Bronchial epithelial cell (primary cell): ENCODE measurements around the gene KLK13. TPM values are rescaled to one million over a fixed set of nuclear protein-coding genes. Genes with fewer than 3 reads are reported as not detected.

Experiments used
- DNase-seq: peaks from one replicate; pipeline ENCODE4 v3.0.0-alpha.2; 2010; ENCODE audit warnings: low read depth
- FAIRE-seq: peaks from 2 replicates; lab custom pipeline; 2011; peaks lifted over from hg19 to GRCh38; lab: Jason Lieb, UNC
- H3K27me3 ChIP-seq: 2 replicates; pipeline ENCODE4 v1.5.1; 2011; ENCODE audit warnings: low read length; ENCODE audit not compliant: control insufficient read depth, insufficient read depth
- H3K36me3 ChIP-seq: 2 replicates; pipeline ENCODE4 v1.5.1; 2011; ENCODE audit warnings: low read length; ENCODE audit not compliant: control insufficient read depth, insufficient read depth
- H3K4me3 ChIP-seq: 2 replicates; pipeline ENCODE4 v1.5.1; 2011; ENCODE audit warnings: mild to moderate bottlenecking, low read depth, low read length, control low read depth
- total RNA-seq: library from RNA; depleted of rRNA; stranded (reverse); fragments of >200 nt; gene quantifications from 2 replicates; pipeline ENCODE4 v1.2.1, GENCODE V29; 2014
- TF ChIP-seq, protein P1 (sequence below): IDR thresholded peaks from 2 replicates; pipeline ENCODE4 v1.5.1; 2011; ENCODE audit warnings: mild to moderate bottlenecking, moderate library complexity, low read length, control low read depth, inconsistent platforms; ENCODE audit not compliant: insufficient read depth, severe bottlenecking

KLK13 gene
- total RNA-seq, 1 donor from 2014 or later: 0.26 TPM

DNA sequence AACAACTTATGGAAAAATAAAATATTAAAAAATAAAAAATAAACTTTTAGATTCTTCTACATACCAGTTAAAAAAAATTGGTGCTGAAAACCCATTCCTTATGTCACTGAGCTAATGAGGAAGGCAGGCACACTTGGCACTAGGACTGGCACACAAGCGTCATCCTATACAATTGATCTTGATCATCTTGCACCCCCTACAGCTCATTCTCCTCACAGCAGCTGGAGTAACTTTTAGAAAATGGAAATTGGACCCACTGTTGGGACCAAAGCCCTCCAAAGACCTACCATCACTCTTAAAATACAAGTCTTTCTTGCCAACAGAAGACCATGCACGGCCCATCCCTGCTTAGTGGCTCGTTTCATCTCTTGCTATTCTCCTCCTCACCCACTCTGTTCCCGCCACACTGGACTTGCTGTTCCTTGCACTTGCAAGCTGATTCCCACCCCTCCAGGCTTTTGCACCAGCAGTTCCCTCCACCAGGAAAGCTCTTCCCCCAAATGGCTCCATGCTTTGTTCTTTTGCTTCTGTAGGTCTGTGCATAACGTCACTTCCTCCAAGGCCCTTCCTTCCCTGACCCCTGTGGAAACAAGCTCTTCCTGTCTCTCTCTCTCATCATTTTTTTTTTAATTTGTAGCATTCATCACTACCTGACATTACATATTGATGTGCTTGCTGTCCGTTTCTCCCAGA is 31.7 kb upstream of the KLK13 start:
- peaks cover 4% of the 10 kb centered on the region for H3K36me3 ChIP-seq
- TF ChIP-seq, protein P1, sequence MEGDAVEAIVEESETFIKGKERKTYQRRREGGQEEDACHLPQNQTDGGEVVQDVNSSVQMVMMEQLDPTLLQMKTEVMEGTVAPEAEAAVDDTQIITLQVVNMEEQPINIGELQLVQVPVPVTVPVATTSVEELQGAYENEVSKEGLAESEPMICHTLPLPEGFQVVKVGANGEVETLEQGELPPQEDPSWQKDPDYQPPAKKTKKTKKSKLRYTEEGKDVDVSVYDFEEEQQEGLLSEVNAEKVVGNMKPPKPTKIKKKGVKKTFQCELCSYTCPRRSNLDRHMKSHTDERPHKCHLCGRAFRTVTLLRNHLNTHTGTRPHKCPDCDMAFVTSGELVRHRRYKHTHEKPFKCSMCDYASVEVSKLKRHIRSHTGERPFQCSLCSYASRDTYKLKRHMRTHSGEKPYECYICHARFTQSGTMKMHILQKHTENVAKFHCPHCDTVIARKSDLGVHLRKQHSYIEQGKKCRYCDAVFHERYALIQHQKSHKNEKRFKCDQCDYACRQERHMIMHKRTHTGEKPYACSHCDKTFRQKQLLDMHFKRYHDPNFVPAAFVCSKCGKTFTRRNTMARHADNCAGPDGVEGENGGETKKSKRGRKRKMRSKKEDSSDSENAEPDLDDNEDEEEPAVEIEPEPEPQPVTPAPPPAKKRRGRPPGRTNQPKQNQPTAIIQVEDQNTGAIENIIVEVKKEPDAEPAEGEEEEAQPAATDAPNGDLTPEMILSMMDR: peak; percentile 35
- no peaks in the 10 kb centered on the region for H3K27me3 ChIP-seq
- no peak overlapping the region for H3K4me3 ChIP-seq
- DNase-seq: no peak
- no peak for FAIRE-seq

DNA sequence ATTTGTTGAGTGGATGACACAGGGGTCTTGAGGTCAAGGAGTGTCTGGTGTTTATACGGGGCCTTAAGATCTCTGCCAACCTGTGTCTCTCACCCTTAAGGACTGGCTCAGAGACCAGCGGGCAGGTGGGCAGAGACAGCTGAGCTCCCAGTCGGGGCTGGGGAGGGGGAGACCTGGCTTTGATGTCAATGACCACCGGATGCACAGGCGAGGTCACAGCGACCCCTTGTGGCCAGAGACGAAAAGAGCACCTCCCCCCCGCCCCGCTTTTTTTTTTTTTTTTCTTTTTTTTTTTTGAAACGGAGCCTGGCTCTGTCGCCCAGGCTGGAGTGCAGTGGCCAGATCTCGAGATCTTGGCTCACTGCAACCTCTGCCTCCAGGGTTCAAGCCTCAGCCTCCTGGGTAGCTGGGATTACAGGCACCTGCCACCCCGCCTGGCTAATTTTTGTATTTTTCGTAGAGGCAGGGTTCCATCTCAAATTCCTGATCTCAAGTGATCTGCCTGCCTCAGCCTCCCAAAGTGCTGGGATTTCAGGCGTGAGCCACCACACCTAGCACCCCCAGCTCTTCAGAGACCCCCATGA is 29.9 kb upstream of the KLK13 start:
- TF ChIP-seq, protein P1: peak; percentile 80
- H3K27me3 ChIP-seq: peaks cover 7% of the 10 kb centered on the region
- no peak overlapping the region for H3K4me3 ChIP-seq
- FAIRE-seq (no peak), DNase-seq (no peak)
- H3K36me3 ChIP-seq: peaks cover 4% of the 10 kb centered on the region

- TF ChIP-seq, protein P1: no peak
- H3K4me3 ChIP-seq: no peak overlapping the region
- DNase-seq (peak; percentile 48), FAIRE-seq (peak; percentile 32)
- H3K36me3 ChIP-seq: peaks cover 4% of the 10 kb centered on the region
- H3K27me3 ChIP-seq: peaks cover 11% of the 10 kb centered on the region
Observed at GRCh38 chr19:51093510-51094345, 28.8 kb upstream of the KLK13 start.

- no peak for FAIRE-seq
- Histone ChIP-seq H3K4me3 (no peak overlapping the region), H3K27me3 (peaks cover 11% of the 10 kb centered on the region), H3K36me3 (peaks cover 4% of the 10 kb centered on the region)
- DNase-seq: no peak
- TF ChIP-seq, protein P1: no peak
Observed at GRCh38 chr19:51093101-51093500, 28.2 kb upstream of the KLK13 start.

GRCh38 chr19:51091895-51092873 is 27.3 kb upstream of the KLK13 start:
- no peak overlapping the region for H3K4me3 ChIP-seq
- DNase-seq (no peak), FAIRE-seq (peak; percentile 62)
- H3K27me3 ChIP-seq: peaks cover 11% of the 10 kb centered on the region
- TF ChIP-seq, protein P1: no peak
- H3K36me3 ChIP-seq: no peaks in the 10 kb centered on the region
